T-helper 1 cell (primary cell): ENCODE measurements around the gene CC2D2A.
"Not testable (repeated sequence)": the region's sequence is repeated elsewhere in the genome, so short reads cannot be mapped to it uniquely, and the experiment has no call there.

Experiments used
- DNase-seq, 5 donors: peaks; one replicate each; pipeline ENCODE4 v3.0.0-alpha.2; 2012 to 2020

The CC2D2A gene

DNA sequence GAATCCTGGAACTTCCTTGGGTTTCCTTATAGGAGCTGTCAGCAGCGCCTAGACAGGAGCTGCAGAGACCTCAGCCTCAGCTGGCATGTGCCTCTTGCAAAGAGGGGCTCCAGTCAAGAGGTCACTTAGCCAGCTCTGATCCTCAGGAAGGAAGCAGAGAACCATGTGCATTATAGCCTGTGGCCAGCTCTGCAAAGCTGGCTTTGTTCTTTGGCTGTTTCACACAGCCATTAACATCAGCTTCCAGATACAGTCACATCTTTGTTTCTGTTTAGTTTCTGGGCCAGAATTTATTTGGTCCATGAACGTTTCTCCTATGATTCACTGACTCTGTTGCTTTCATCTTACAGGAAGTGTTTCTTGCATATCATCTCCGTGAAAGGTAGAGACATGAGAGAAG, 92.4 kb downstream of the CC2D2A start:
- no peak for DNase-seq

DNA sequence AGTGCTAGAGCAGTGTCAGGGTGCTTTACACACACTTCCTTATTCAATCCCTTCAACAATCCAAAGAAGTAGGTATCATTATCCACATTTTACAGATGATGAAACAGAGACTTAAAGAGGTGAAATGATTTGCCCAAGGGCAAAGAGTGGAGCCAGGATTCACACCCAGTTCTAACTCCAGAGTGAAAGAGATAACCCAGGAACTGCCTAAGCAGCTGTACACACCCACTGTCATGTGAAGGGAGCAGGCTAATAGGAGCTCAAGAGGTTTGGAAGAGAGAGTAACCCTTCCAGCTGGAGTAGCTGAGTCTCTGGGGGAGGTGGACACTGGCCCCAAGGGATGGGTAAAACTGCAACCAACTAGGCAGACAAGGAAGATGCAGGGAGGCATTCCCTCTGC, 92.9 kb downstream of the CC2D2A start:
- no peak for DNase-seq

DNA sequence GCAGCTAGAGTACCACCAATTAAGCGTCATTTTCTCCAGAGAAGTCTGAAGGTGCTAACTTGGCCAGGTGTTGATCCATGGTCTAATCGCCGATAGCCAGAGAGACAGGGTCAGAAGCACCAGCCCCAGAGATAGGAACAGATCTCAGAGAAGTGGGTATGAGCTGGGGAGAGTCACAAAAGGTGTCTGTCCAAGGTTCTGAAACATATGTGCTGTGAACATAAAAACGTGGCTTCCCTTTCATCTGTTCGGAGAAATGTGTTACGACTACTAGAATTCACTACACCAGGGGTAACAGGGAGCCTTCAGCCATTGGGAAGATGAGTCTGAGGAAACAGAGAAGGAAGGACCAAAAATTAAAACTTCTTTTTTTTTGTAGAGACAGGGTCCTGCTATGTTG, 94.2 kb downstream of the CC2D2A start:
- DNase-seq, result no peak

DNA sequence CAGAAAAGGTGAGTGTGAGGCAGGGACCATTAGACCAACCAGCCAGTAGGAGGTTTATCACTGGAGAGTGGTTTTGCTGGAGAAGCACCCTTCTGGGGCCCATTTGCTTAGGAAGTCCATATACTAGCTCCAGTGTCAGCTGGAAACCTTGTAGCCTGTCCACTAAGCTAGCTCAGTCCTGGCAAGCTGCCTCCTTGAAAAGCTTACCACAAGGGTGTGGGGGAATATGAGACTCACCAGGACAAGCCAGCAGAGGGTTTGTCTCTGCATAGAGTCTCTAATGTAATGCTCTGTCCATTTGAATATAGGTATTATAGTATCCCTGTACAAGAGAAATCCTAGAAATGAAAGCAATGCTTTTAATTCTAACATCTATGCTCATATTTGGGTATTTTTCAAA, 99.1 kb downstream of the CC2D2A start:
- no peak for DNase-seq

DNA sequence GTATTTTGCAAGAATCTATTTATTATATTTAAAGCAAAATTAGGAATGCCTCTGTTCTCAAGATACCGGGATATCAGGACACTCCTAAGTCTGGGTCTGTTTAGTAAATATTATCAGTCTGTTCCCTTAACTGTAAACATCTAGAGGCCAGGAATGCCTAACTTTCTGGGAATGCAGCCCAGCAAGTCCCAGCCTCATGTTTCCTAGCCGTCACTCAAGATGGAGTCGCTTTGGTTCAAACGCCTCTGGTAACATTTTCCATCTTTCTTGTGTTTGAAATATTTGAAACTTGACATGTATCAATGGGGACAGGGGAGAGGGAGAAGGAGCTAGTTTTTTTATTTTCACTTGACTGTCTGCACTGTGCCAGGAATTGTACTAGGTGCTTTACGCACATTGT, 100.1 kb downstream of the CC2D2A start:
- no peak for DNase-seq

DNA sequence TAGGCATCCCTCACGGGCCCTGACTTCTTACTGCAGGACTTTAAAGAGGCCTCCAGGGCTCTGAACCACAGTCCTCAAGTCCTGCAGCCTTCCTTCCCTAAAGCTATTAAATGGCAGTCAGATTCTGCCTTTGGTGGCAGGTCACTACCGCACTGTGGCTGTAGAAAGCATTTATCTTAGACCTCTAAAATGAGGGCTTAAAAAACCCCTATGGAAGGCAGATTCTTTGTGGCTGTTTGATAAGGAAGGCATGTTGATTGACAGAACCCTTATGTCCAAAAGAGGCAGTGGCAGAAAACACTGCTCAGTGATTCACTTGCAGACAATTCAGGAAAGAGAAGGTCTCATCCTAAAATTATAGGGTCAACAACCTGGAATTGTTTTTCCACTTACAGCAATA, 106.3 kb downstream of the CC2D2A start:
- DNase-seq, result no peak

DNA sequence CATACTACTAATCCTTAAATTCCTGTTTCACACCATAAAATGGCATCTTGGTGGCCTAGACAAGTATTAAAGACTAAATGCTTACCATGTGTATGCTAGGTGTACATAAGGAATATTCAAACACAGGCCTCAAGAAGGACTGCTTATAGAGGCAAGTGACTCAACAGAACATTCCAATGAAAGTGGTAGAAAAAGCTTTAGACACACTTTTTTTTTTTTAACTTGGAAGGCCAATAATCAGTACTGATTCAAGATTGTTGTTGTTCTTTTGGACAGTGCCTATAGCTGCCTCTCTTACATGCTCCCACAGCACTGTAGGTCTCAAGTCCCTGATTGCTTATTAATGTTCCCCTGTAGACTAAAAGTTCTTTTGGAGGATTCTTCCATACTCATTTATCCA, 107.8 kb downstream of the CC2D2A start:
- no peak for DNase-seq

DNA sequence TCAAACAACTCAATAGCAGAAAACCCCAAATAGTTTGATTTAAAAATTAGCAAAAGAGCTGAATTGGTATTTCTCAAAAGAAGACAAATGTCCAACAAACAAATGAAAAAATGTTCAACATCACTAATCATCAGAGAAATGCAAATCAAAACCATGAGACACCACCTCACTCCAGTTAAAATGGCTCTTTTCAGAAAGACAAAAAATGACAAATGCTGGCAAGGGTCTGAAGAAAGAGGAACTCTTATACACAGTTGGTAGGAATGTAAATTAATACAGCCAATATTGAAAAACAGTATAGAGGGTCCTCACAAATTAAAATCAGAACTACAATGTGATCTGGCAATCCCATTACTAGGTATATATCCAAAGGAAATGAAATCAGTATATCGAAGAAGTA, 115.1 kb downstream of the CC2D2A start:
- no peak for DNase-seq

DNA sequence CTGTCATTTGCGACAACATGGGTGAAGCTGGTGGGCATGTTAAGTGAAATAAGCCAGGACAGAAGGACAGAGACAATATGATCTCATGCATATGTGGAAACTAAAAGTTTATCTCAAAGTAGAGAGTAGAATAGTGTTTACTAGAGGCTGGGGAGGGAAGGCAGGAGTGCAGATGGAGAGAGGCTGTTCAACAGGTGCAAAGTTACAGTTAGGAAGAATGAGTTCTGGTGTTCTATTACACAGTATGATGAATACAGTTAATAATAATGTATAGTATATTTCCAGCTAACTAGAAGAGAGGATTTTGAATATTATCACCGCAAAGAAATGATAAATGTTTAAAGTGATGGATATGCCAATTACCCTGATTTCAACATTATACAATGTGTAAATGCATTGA, 115.6 kb downstream of the CC2D2A start:
- no peak for DNase-seq

DNA sequence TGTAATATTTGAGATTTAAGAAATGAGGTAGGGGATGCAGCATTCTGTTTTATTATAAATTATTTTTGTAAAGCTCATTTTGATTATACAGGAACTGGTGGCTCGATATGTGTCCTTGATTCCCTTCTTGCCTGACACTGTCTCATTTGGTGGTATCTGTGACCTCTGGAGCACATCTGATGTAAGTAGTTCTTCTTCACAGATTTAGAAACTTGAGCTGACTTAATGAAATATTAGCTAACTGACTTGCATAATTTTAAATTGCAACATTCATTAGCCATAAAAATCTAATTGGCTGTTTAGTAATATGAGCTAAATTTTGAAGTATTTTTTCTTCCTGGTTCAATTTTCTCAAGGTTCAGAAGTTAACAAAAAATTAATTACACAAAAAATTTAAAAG, 116.4 kb downstream of the CC2D2A start:
- no peak for DNase-seq

DNA sequence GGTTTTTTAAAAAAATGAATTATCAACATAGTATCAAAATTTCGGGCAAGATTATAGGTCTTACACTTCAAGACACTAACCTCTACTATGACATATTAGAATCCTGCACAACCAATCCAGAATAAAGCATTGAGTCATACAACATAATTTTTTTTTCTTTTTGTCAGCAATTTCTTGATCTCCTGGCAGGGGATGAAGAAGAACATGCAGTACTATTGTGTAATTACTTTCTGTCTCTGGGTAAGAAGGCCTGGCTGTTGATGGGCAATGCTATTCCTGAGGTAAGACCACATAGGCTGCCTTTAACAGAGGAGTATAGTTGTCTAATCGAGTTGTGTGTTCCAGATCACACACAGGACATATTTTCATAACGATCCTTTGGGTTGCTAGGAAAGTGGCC, 118.0 kb downstream of the CC2D2A start:
- no peak for DNase-seq

DNA sequence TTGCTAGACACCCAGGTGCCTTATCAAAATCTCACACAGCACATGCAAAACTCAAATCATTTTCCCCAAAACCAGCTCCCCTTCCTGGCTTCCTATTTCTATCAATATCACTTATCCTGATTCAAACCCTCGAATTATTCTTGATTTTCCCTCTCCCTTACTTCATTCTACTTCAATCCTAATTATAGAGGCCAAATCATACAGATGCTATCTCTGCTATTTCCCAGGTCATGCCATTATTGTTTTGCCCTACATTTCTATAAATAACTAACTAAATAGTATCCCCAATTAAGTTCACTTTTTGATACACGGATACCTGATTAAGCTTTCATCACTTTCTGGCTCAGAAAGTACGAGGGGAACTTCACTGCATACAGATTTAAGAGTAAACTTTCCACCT, 123.1 kb downstream of the CC2D2A start:
- DNase-seq, result no peak

DNA sequence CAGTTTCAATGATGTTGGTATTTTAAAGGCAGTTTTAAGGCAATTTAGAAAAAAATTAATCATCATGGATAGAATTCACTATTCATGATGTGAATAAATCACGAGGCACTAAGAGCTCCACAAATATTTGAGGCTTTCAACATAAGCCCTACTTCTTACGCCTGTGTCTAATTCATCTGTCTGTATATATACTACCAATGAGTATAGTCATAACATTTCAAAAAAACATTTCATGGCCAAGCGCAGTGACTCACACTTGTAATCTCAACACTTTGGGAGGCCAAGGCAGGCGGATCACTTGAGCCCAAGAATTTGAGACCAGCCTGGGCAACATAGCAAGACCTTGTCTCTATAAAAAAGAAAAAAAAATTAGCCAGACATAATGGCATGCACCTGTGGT, 129.0 kb downstream of the CC2D2A start:
- no peak for DNase-seq

DNA sequence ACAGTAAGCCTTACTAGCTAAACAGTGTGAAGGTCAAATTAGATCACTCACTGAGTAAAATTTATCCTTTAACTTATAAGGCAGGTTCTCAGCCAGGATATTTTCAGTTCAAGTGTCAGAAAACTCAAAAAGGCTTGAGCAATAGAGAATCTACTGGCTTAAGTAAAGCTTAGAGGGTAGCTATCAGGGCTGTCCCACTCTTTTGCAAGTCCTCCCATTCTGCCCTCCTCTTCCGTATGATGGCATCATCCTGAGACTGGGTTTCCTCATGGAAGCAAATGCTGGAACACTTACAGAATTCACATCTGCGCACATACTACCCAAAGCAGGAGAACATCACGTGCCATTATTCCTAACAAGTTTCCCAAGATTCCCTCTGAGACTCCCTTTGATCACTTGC, 130.5 kb downstream of the CC2D2A start:
- no peak for DNase-seq

DNA sequence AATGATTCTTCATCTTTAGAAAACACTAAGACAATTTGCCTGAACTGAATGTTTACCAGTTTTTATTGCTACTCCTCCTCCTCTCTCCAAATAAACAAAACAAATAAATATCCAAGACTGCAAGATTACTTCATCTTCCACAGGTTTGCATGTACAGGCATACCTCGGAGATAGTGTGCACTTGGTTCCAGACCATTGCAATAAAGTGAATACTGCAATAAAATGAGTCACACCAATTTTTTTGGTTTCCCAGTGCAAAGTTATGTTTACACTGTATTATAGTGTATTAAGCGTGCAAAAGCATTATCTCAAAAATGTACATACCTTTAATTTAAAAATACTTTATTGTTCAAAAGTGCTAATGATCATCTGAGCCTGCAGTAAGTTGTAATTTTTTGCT, 132.2 kb downstream of the CC2D2A start:
- DNase-seq, result no peak

DNA sequence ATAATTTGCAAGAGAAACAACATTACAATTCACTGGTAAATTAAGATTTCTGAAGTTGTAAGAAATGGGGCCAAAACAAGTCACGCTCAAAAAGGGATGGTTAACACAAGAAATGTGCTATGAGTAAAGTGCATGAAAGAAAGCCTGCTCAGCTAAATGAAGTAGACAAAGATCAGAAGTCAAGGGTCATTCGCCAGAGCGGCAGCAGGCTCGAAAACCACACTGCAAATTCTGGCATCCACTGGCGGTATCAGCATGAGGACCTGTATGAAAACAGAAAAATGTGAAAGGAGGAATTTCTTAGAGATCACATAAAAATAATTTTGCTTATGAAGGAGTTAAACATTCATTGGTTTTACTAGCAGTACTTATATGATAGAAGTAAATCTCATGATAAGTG, 135.9 kb downstream of the CC2D2A start:
- DNase-seq, result no peak

DNA sequence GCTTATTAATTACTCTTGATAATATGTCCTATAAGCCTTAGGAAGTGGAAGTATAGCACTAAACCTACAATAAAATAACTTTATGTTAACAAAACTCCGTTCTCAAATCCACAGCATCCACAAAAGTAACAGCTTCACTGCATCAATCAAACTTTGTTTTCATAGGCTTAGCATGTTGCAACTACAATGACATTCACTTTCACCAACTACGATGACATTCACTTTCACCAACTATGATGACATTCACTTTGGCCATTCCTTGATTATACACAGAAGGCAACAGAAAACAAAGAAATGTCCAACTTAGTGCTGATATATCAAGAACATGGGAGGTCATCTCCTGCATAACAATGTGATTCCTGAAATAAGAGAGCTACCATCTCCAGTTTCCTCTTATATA, 141.2 kb downstream of the CC2D2A start:
- no peak for DNase-seq

DNA sequence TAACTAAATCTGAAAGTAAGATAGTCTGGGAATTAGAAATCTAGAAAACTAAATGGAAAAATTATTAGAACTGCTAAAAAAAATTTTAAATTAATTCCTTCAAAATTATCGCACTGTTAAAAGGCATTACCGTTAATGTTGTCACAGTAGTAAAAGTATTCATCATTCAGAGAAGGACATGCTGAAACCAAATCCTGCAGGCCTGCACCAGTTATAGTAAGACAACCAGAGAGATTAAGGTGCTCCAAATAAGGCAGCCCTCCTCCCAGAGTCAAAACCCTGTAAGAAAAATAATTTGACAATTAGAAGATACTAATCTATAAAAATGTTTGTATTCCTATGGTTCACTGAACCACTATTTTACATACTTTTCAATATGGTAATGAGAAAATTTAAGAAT, 142.5 kb downstream of the CC2D2A start:
- DNase-seq, result no peak

DNA sequence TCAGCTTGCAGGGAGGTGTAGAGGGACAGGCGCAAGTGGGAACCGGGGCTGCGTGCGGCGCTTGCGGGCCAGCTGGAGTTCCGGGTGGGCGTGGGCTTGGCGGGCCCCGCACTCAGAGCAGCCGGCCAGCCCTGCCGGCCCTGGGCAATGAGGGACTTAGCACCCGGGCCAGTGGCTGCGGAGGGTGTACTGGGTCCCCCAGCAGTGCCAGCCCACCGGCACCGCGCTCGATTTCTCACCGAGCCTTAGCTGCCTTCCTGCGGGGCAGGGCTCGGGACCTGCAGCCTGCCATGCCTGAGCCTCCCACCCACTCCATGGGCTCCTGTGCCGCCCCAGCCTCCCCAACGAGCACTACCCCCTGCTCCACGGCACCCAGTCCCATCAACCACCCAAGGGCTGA, 145.2 kb downstream of the CC2D2A start:
- DNase-seq, result not testable (repeated sequence)

DNA sequence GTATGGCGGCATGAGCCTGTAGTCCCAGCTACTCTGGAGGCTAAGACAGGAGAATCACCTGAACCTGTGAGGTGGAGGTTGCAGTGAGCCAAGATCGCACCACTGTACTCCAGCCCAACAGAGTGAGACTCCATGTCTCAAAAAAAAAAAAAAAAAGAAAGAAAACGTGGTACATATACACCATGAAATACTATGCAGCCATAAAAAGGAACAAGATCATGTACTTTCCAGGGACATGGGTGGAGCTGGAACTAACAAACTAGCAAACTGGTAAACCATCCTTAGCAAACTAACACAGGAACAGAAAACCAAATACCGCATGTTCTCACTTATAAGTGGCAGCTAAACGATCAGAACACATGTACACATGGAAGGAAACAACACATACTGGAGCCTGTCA, 147.7 kb downstream of the CC2D2A start:
- not testable (repeated sequence) for DNase-seq

DNA sequence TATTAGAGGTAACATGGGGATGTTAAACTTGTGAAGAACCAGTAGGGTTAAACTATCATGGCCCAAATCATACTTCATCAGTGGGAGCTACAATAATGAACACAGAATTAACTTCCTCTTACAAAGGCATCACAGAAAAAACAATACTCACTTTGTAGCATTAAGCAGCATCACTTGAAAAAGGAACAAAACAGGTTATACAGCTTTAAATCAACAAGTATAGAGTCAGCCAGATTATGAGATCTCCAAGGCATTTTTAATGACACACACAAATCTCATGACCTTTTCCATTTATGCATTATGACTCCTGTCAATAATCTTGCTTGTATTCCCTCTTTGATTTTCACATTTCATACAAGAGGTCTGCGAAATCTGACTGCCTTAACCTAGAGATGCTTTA, 167.1 kb downstream of the CC2D2A start:
- no peak for DNase-seq

DNA sequence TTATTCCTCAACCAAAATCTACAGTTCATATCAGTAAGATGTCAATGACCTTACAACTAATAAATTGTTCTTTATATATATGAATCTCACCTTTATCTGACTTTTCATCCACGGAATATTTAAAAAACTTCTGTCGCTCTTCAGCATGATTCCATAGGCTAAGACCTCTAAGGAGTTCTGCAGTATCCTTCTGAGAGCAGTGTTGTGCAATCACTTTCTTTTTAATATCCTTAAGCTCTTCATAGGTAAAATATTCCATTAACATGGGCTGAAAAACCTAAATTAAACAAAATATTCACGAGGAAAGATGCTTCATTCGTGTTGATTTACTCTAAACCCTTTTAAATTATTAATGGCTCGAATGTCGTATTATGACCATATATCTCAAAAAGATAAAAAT, 168.7 kb downstream of the CC2D2A start:
- no peak for DNase-seq

DNA sequence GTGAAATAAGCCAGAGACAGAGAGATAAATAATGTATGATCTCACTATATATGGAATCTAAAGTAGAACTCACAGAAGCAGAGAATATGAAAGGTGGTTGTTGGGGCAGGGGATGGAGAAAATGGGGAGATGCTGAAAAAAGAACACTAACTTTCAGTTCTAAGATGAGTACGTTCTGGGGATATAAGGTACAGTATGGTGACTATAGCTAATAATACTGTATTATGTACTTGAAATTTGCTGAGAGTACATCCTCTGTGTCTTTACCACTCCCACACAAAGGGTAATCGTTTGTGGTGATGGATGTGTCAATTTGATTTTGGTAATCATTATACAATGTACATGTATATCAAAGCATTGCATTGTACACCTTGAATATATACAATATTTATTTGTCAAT, 178.9 kb downstream of the CC2D2A start:
- DNase-seq, result no peak

DNA sequence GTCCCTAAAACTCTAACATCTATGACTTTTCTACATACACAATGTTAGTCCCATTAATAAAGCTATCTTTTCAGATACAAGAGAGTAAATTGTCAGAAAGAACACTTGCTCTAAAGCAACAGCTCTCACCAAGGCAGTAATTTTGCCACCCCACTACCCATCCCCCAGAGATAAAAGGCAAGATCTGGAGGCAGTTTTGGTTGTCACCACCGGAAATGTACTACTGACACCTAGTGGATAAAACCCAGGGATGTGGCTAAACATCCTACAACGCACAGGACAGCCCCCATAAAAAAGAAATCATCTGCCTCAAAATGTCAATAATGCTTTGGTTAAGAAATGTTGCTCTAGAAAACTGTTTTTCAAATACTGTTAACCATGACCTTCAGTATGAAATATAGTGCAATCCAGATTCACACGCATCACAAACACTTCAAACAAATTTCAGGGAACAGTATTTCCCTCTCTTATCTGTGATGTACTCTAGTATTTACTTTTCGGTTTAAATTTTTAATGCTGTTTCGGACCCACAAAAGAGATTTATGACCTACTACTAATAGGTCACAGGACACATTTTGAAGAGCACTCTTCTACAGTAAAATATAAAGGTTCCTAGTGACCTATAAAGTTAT, 180.3 kb downstream of the CC2D2A start:
- DNase-seq, result peak in 4 of 5 donors; percentile 34 to 72 (median 54)
